ENCODE measurements around the gene PRKCB.

The PRKCB gene

GRCh38 chr16:23960081-23960885, 124.5 kb downstream of the PRKCB start:
- H3K4me3 ChIP-seq (ENCODE audit: low read depth, low read length), result no peak overlapping the region
- no peak for DNase-seq (ENCODE audit: low read depth)
- no peak for TF ChIP-seq CTCF (IDR thresholded peaks at IDR 0.05; ENCODE audit: control insufficient read depth, extremely low read depth, insufficient read depth)

GRCh38 chr16:23962001-23962400, 126.2 kb downstream of the PRKCB start:
- no peak for TF ChIP-seq CTCF (IDR thresholded peaks at IDR 0.05; ENCODE audit: control insufficient read depth, extremely low read depth, insufficient read depth)
- H3K4me3 ChIP-seq (ENCODE audit: low read depth, low read length), result no peak overlapping the region
- DNase-seq (ENCODE audit: low read depth), result no peak

GRCh38 chr16:23964136-23964535, 128.4 kb downstream of the PRKCB start:
- no peak overlapping the region for H3K4me3 ChIP-seq (ENCODE audit: low read depth, low read length)
- TF ChIP-seq CTCF (IDR thresholded peaks at IDR 0.05; ENCODE audit: control insufficient read depth, extremely low read depth, insufficient read depth), result no peak

GRCh38 chr16:23965137-23965733, 129.5 kb downstream of the PRKCB start:
- TF ChIP-seq CTCF (IDR thresholded peaks at IDR 0.05; ENCODE audit: control insufficient read depth, extremely low read depth, insufficient read depth), result no peak
- H3K4me3 ChIP-seq (ENCODE audit: low read depth, low read length), result no peak overlapping the region
- no peak for DNase-seq (ENCODE audit: low read depth)

More at GRCh38 chr16:23964136-23964535, 128.4 kb downstream of the PRKCB start:
- DNase-seq (ENCODE audit: low read depth), result no peak

- H3K4me3 ChIP-seq (ENCODE audit: low read depth, low read length), result no peak overlapping the region
- no peak for DNase-seq (ENCODE audit: low read depth)
- no peak for TF ChIP-seq CTCF (IDR thresholded peaks at IDR 0.05; ENCODE audit: control insufficient read depth, extremely low read depth, insufficient read depth)
These were observed 131.0 kb downstream of the PRKCB start for GRCh38 chr16:23966597-23967394.

- DNase-seq (ENCODE audit: low read depth), result no peak
- TF ChIP-seq CTCF (IDR thresholded peaks at IDR 0.05; ENCODE audit: control insufficient read depth, extremely low read depth, insufficient read depth), result no peak
- H3K4me3 ChIP-seq (ENCODE audit: low read depth, low read length), result no peak overlapping the region
These were observed 132.0 kb downstream of the PRKCB start for GRCh38 chr16:23967775-23968174.

Data from LNCaP clone FGC (cell line).